Retinal pigment epithelial cell (primary cell): ENCODE measurements around the gene FMO3.

ENCODE experiments used
- DNase-seq: peaks from one replicate; pipeline ENCODE4 v3.0.0-alpha.2; 2010; ENCODE audit warnings: low read depth
- H3K4me3 ChIP-seq: 2 replicates; pipeline ENCODE4 v1.5.1; 2011; ENCODE audit warnings: mild to moderate bottlenecking, low read length, control low read depth, moderate library complexity
- TF ChIP-seq, protein P1 (sequence below): conservative IDR thresholded peaks from 2 replicates; pipeline ENCODE4 v1.5.1; 2011; ENCODE audit warnings: low read depth, low read length, control low read depth, inconsistent platforms

FMO3 gene

GRCh38 chr1:171127099-171127498, 36.4 kb downstream of the FMO3 start:
- TF ChIP-seq, protein P1, sequence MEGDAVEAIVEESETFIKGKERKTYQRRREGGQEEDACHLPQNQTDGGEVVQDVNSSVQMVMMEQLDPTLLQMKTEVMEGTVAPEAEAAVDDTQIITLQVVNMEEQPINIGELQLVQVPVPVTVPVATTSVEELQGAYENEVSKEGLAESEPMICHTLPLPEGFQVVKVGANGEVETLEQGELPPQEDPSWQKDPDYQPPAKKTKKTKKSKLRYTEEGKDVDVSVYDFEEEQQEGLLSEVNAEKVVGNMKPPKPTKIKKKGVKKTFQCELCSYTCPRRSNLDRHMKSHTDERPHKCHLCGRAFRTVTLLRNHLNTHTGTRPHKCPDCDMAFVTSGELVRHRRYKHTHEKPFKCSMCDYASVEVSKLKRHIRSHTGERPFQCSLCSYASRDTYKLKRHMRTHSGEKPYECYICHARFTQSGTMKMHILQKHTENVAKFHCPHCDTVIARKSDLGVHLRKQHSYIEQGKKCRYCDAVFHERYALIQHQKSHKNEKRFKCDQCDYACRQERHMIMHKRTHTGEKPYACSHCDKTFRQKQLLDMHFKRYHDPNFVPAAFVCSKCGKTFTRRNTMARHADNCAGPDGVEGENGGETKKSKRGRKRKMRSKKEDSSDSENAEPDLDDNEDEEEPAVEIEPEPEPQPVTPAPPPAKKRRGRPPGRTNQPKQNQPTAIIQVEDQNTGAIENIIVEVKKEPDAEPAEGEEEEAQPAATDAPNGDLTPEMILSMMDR, result no peak
- no peak overlapping the region for H3K4me3 ChIP-seq
- DNase-seq, result no peak

DNA sequence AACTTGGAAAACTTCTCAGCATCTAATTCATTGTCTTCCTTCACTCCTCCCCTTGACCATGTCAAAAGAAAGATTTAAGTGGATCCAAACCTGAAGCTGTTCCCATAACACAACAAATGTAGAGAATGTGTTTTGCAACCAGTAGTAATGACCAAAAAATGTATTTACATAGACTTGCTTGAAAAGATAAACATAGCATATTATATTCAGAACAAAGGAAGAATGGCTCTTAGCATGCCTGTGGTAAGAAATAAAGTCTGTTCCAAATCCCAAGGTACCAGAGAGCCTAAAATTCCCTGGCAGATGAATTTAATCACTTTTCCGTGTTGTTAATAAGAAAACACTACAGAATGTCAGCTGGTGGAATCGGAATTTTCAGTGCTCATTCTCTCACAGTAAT, 36.8 kb downstream of the FMO3 start:
- H3K4me3 ChIP-seq, result no peak overlapping the region
- TF ChIP-seq, protein P1, result no peak
- no peak for DNase-seq

- no peak overlapping the region for H3K4me3 ChIP-seq
- TF ChIP-seq, protein P1, result no peak
- DNase-seq, result no peak
These were observed 37.8 kb downstream of the FMO3 start for GRCh38 chr1:171128463-171128862.

DNA sequence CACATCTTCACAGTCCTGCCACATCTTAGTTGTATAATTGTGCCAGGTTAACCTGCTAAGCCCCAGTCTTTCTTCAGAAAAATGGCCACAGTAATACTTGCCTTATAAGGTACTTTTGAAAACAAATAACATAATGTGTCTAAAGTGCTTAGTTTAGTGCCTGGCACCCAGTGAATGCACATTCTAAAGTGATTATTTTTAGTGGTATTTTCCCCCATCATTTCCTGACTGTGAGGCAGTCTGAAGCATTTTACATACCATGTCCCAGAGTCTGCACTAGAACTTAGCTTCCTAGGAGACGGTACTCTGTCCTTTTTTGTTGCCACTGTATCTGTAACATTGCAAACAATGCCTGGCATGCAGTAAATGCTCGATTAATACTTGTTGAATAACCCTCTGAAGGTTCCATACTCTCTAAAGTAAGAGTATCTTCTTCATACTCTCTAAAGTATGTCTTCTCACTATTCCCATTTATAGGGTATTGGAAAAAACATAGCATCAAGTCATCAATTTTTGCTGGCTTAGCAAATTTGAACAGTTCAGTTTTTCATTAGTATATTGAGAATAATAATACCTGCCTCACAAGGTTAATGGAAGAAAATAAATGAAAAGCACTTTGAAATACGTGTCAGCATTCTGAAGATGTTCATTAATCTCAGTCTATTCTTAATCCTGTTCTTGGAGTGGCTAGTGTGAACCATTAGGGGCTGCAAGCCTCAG, 43.7 kb downstream of the FMO3 start:
- TF ChIP-seq, protein P1, result no peak
- H3K4me3 ChIP-seq, result no peak overlapping the region
- no peak for DNase-seq

- DNase-seq, result no peak
- TF ChIP-seq, protein P1, result no peak
- H3K4me3 ChIP-seq, result no peak overlapping the region
These were observed 46.9 kb downstream of the FMO3 start for GRCh38 chr1:171137580-171137979.

DNA sequence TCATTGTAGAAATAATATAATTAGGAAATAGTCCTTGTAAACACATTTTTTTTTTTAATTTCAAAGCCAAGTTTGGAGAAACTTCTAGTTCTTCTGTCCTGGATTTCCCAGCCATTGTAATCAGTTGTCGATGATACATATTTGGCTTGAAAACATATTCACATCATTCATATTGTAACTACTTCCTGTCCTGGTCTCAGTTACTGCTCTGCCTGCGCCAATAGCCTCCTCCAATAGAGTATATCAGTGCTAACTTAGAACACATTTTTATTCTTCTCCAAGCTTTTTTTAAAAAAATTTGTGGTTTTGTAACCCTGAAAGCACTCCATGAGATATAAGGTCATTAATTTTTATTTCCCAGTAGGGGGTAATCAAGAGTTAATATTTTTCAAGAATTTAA, 48.3 kb downstream of the FMO3 start:
- DNase-seq, result no peak
- TF ChIP-seq, protein P1, result no peak
- no peak overlapping the region for H3K4me3 ChIP-seq

DNA sequence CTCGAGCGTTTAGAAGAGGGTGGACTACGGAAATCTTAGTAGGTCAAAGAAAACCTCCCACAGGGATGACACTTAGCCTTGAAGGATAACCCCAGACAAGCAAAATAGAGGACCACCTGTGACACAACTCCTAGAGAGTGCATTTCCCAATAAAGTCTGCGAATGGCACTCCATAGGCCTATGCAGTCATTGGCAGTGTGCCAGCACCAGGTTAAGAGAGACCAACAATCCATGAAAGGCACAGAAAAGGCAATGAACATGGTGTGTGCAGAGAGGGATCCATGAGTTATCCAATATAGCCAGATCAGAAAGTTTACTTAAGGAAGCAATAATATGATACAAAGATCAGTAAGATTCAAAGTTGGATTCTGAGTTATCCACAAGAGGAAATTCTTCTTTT, 49.2 kb downstream of the FMO3 start:
- H3K4me3 ChIP-seq, result no peak overlapping the region
- TF ChIP-seq, protein P1, result no peak
- DNase-seq, result no peak
